SK-N-MC (cell line): Measurements from ENCODE around the gene GABRR1.

ENCODE experiments used
- EZH2 ChIP-seq: fragments of 200-600 bp; sonication (generic); IDR thresholded peaks from one replicate; pipeline ENCODE4 v1.6.1; 2017; ENCODE audit warnings: antibody characterized with exemption
- FOXP2 ChIP-seq: optimal IDR thresholded peaks from 2 replicates; pipeline ENCODE3; 2011; ENCODE audit warnings: mild to moderate bottlenecking, moderate library complexity; ENCODE audit not compliant: insufficient read depth; ENCODE audit errors: extremely low read length, control extremely low read depth

GRCh38 chr6:89239338-89239737, 22.2 kb upstream of the GABRR1 start:
- TF ChIP-seq FOXP2 = no peak
- no peak for TF ChIP-seq EZH2
